GM12878 (cell line): ENCODE measurements around the gene TNFRSF6B. TPM values are rescaled to one million over a fixed set of nuclear protein-coding genes. Genes with fewer than 3 reads are reported as not detected.

Experiments used
- ATAC-seq: fragments of 200-7000 bp; cut with Tn5 transposase; 3 replicates; pipeline ENCODE4 v1.9.1; 2020; ENCODE audit warnings: mild to moderate bottlenecking, moderate library complexity
- BruUV-seq: library from RNA; stranded (reverse); fragments of 400-500 nt; replicated peaks from 2 replicates; lab custom pipeline; 2021; lab: Mats Ljungman, UMichigan
- CTCF ChIA-PET: fragments of 300-600 bp; sonication (Branson Sonifier 250); formaldehyde crosslinking; extraction: SDS; loops from one replicate; lab custom pipeline; 2021; ENCODE audit warnings: inconsistent platforms; lab: Yijun Ruan, JAX
- POLR2A ChIA-PET: fragments of 350-600 bp; formaldehyde crosslinking; extraction: SDS; loops from one replicate; lab custom pipeline; 2021; ENCODE audit warnings: inconsistent platforms; lab: Charles Lee
- RAD21 ChIA-PET: fragments of 300-600 bp; sonication (Branson Sonifier 250); formaldehyde crosslinking; loops from one replicate; lab custom pipeline; 2023; ENCODE audit warnings: antibody characterized with exemption; ENCODE audit not compliant: unreplicated experiment; lab: Charles Lee
- SMC1A ChIA-PET: fragments of 300-600 bp; sonication (Branson Sonifier 250); formaldehyde crosslinking; loops from one replicate; lab custom pipeline; 2023; ENCODE audit not compliant: unreplicated experiment, uncharacterized antibody; lab: Charles Lee
- DNase-seq: peaks from one replicate; pipeline ENCODE4 v3.0.0-alpha.2; 2011; ENCODE audit warnings: low read depth, low spot score
- FAIRE-seq: peaks from 3 replicates; lab custom pipeline; 2011; peaks lifted over from hg19 to GRCh38; lab: Jason Lieb, UNC
- H2AFZ ChIP-seq: 2 replicates; pipeline ENCODE4 v1.6.0; 2011; ENCODE audit warnings: low read depth, low read length, control low read depth; ENCODE audit not compliant: control insufficient read depth
- H3K27ac ChIP-seq: 2 replicates; pipeline ENCODE4 v1.5.1; 2011; ENCODE audit warnings: control low read depth; ENCODE audit not compliant: control insufficient read depth, insufficient read depth
- H3K27me3 ChIP-seq, 2 experiments: replicated peaks in 1 of 2; 2 replicates each; pipeline versions ENCODE4 v1.6.0 to v1.6.1; 2011; ENCODE audit warnings: low read length in 1 of 2; ENCODE audit not compliant: control insufficient read depth in 2 of 2, insufficient read depth in 2 of 2
- H3K36me3 ChIP-seq, 2 experiments: 2 replicates each; pipeline ENCODE4 v1.5.1; 2011; ENCODE audit warnings: low read length in 1 of 2; ENCODE audit not compliant: control insufficient read depth in 2 of 2, insufficient read depth in 2 of 2
- H3K4me1 ChIP-seq: 2 replicates; pipeline ENCODE4 v1.6.1; 2011; ENCODE audit warnings: mild to moderate bottlenecking, low read length, moderate library complexity, mixed read lengths; ENCODE audit not compliant: control insufficient read depth, insufficient read depth
- H3K4me2 ChIP-seq: 2 replicates; pipeline ENCODE4 v1.6.0; 2011; ENCODE audit warnings: control low read depth; ENCODE audit not compliant: control insufficient read depth, insufficient read depth
- H3K4me3 ChIP-seq: fragments of 200-600 bp; sonication (generic); 2 replicates; pipeline ENCODE4 v1.5.1; 2016
- H3K79me2 ChIP-seq: 2 replicates; pipeline ENCODE4 v1.6.0; 2011; ENCODE audit warnings: low read length; ENCODE audit not compliant: control insufficient read depth, insufficient read depth
- H3K9ac ChIP-seq: 2 replicates; pipeline ENCODE4 v1.8.0; 2011; ENCODE audit warnings: low read length, control low read depth, mixed read lengths; ENCODE audit not compliant: control insufficient read depth, insufficient read depth
- H3K9me3 ChIP-seq: replicated peaks from 3 replicates; pipeline ENCODE4 v1.5.1; 2011; ENCODE audit warnings: mild to moderate bottlenecking, low read length; ENCODE audit not compliant: control insufficient read depth, insufficient read depth
- H4K20me1 ChIP-seq: 2 replicates; pipeline ENCODE4 v1.6.0; 2011; ENCODE audit not compliant: control insufficient read depth, insufficient read depth
- BACH1 ChIP-seq: fragments of 450-650 bp; IDR thresholded peaks from 2 replicates; pipeline ENCODE4 v1.6.1; 2017; ENCODE audit warnings: mild to moderate bottlenecking, borderline replicate concordance
- LARP7 ChIP-seq: fragments of 450-650 bp; IDR thresholded peaks from 2 replicates; pipeline ENCODE4 v1.6.1; 2017; ENCODE audit warnings: mild to moderate bottlenecking
- MEF2B ChIP-seq: fragments of 450-650 bp; IDR thresholded peaks from 2 replicates; pipeline ENCODE4 v1.6.1; 2018; ENCODE audit warnings: mild to moderate bottlenecking, moderate library complexity; ENCODE audit not compliant: partially characterized antibody, poor library complexity, severe bottlenecking
- MTA2 ChIP-seq: fragments of 450-650 bp; IDR thresholded peaks from 2 replicates; pipeline ENCODE4 v1.6.1; 2016; ENCODE audit warnings: low read depth, mild to moderate bottlenecking, moderate library complexity
- SMAD5 ChIP-seq: IDR thresholded peaks from 2 replicates; pipeline ENCODE4 v1.6.1; 2016; ENCODE audit warnings: antibody characterized with exemption, low read depth
- TCF3 ChIP-seq: IDR thresholded peaks from 2 replicates; pipeline ENCODE4 v1.6.1; 2012; ENCODE audit warnings: low read depth, mild to moderate bottlenecking, low read length, borderline replicate concordance; ENCODE audit not compliant: insufficient read depth
- WGBS: methylation state at CpG from one replicate; pipeline ENCODE4 v1.1.6; 2016; ENCODE audit warnings: low lambda C conversion rate; ENCODE audit not compliant: insufficient replicate concordance, insufficient coverage; ENCODE audit errors: missing lambda C conversion rate; 5-methylcytosine and 5-hydroxymethylcytosine counted together
- in situ Hi-C: fragments of 300-500 bp; cut with MboI; formaldehyde crosslinking; loops from 9 replicates; pipeline ENCODE4 v1.14.3; 2018; ENCODE audit warnings: mixed read lengths
- intact Hi-C: fragments of 100-400 bp; cut with micrococcal nuclease; formaldehyde crosslinking; loops from one replicate; pipeline ENCODE4 v1.14.2; 2022; ENCODE audit not compliant: unreplicated experiment
- polyA plus RNA-seq, 11 experiments: library from polyadenylated mRNA; depleted of rRNA in 4 of 11; unstranded in 6 of 11; stranded (reverse) in 5 of 11; fragments of >200 nt; fragmentation: Nextera tagmentation in 4 of 11; fragmentation: Illumina TruSeq in 1 of 11; extraction: Ambion mirVana in 4 of 11; extraction: Trizol in 1 of 11; gene quantifications; 1 replicate in 1 of 11; 2 replicates in 10 of 11; pipeline versions ENCODE4 v1.2.1 to v1.2.3, GENCODE V29; 2011 to 2016; ENCODE audit warnings: inconsistent platforms in 2 of 11, missing spikeins in 2 of 11, low read depth in 1 of 11
- total RNA-seq, 4 experiments: library from RNA; depleted of rRNA in 3 of 4; stranded (reverse); fragments of >200 nt in 3 of 4; fragmentation: Illumina TruSeq in 1 of 4; extraction: Trizol in 1 of 4; gene quantifications; 2 replicates each; pipeline versions ENCODE4 v1.2.1 to v1.2.3, GENCODE V29; 2013 to 2021
- TF ChIP-seq, protein P1 (sequence below): fragments of 450-650 bp; IDR thresholded peaks from 2 replicates; pipeline ENCODE4 v1.6.1; 2017; ENCODE audit warnings: mild to moderate bottlenecking, moderate library complexity
- TF ChIP-seq, protein P2 (sequence below): fragments of 450-650 bp; IDR thresholded peaks from 2 replicates; pipeline ENCODE4 v1.6.1; 2016; ENCODE audit warnings: mild to moderate bottlenecking
- TF ChIP-seq, protein P3 (sequence below): fragments of 150-350 bp; IDR thresholded peaks from 2 replicates; pipeline ENCODE4 v1.6.1; 2016; ENCODE audit warnings: low read depth, low read length

TNFRSF6B gene
- total and polyA plus RNA-seq, 10 of the 15 experiments (the other 5 are each of a cell fraction or from before 2014, with no cell fraction given) = 0.67 to 2.2 (median 1.8) TPM; not detected in 7

DNA sequence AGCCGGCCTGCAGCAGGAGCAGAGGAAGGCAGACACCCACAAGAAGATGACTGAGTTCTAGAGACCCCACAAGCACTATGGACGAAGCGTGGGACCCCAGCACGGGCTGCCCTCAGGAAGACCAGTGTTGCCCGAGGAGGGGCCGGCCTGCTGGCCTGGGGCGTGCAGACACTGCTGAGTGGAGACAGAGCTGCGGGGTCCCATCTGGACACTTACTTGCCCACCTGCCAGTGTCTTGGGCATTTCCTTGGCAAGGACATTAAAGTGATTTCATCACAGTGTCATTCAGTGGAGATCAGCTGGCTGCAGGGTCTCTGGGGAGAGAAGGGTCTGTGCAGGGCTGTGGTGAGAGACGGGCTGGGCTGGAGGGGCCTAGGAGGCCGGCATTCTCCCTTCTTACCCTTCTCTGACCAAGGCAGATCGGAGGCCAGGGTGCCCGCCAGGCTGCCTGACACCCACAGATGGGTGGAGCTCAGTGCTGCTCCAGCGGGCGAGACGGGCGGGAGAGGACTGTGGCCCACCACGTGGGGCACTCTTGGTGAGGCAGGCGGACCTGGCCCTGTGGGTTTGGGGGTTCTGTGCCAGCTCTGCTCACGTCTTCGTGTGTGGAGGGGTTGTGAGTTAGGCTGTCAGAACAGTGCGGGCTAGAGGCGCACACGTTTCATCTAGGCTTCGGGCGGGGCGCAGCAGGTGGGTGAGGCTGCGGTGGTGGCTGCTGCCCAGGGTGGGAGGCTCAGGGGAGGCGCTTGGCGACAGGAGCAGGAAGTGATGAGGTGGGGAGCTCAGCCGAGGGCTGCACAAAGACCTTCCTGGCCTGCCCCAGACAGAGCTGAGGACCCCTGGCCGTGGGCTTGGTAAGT, 39.6 kb downstream of the TNFRSF6B start, which contains the start of gene LIME1:
LIME1 (plus strand) TSS at position 806 of the 860 bp plus-strand sequence. CDS start 886 bp downstream, outside the sequence.
- Histone ChIP-seq H3K9me3 (no peaks in the 10 kb centered on the region), H3K79me2 (peaks cover 32% of the 10 kb centered on the region), H3K36me3 (peaks cover 8 to 24% of the 10 kb centered on the region in 2 experiments; a peak in 3 of 4 replicates), H3K27me3 (no peaks in the 10 kb centered on the region), H4K20me1 (no peaks in the 10 kb centered on the region), H2AFZ (peak within 1 kb of the TSS; percentile 34; the same call in 1 of the 2 replicates), H3K4me3 (peak within 1 kb of the TSS; percentile 84), H3K9ac (peak within 1 kb of the TSS; percentile 81), H3K4me2 (peak within 1 kb of the TSS; percentile 93), H3K27ac (peak within 1 kb of the TSS; percentile 94), H3K4me1 (peaks cover 41% of the 10 kb centered on the region)
- ChIA-PET RAD21 (interaction anchor here (0.9 to 4.2 kb wide), 8 partner anchors 8 to 199 kb away, joined by 3 to 32 read pairs (median 5); partner anchors contain the start of genes ARFRP1, PTK6, RTEL1 and TPD52L2), POLR2A (interaction anchor here (0.6 to 2.1 kb wide), 6 partner anchors 8 to 129 kb away, joined by 3 to 6 read pairs (median 4); partner anchors contain the start of genes ARFRP1, TPD52L2 and ZGPAT), SMC1A (interaction anchor here (0.8 to 1.7 kb wide), 7 partner anchors 8 to 93 kb away, joined by 3 to 14 read pairs (median 3); partner anchors contain the start of genes ARFRP1 and ZGPAT), CTCF (interaction anchor here (0.6 to 2.9 kb wide), 8 partner anchors 13 to 198 kb away, joined by 3 to 28 read pairs (median 4); partner anchors contain the start of genes ARFRP1, RTEL1, TPD52L2 and ZGPAT)
- no peak for DNase-seq
- in situ Hi-C loops = no loop called here
- intact Hi-C loops = loop anchor here (2.0 kb wide), 2 partner anchors 29 to 129 kb away; partner anchors contain the start of genes ARFRP1 and TPD52L2
- 38% methylated on average over 31 of the region's 31 CpGs for WGBS
- no TSS peak for BruUV-seq
- peak; percentile 92 for FAIRE-seq
- ATAC-seq = peak; percentile 62
- TF ChIP-seq, protein P1, sequence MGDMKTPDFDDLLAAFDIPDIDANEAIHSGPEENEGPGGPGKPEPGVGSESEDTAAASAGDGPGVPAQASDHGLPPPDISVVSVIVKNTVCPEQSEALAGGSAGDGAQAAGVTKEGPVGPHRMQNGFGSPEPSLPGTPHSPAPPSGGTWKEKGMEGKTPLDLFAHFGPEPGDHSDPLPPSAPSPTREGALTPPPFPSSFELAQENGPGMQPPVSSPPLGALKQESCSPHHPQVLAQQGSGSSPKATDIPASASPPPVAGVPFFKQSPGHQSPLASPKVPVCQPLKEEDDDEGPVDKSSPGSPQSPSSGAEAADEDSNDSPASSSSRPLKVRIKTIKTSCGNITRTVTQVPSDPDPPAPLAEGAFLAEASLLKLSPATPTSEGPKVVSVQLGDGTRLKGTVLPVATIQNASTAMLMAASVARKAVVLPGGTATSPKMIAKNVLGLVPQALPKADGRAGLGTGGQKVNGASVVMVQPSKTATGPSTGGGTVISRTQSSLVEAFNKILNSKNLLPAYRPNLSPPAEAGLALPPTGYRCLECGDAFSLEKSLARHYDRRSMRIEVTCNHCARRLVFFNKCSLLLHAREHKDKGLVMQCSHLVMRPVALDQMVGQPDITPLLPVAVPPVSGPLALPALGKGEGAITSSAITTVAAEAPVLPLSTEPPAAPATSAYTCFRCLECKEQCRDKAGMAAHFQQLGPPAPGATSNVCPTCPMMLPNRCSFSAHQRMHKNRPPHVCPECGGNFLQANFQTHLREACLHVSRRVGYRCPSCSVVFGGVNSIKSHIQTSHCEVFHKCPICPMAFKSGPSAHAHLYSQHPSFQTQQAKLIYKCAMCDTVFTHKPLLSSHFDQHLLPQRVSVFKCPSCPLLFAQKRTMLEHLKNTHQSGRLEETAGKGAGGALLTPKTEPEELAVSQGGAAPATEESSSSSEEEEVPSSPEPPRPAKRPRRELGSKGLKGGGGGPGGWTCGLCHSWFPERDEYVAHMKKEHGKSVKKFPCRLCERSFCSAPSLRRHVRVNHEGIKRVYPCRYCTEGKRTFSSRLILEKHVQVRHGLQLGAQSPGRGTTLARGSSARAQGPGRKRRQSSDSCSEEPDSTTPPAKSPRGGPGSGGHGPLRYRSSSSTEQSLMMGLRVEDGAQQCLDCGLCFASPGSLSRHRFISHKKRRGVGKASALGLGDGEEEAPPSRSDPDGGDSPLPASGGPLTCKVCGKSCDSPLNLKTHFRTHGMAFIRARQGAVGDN = peak; percentile 67
- TF ChIP-seq BACH1 (0 out of 2 replicates have a peak, but pooled peaks have one; percentile 16), MEF2B (no peak), TCF3 (peak; percentile 50; the same call in 1 of the 2 replicates), MTA2 (0 out of 2 replicates have a peak, but pooled peaks have one; percentile 30), LARP7 (peak; percentile 67; the same call in 1 of the 2 replicates), SMAD5 (no peak)
- TF ChIP-seq, protein P2, sequence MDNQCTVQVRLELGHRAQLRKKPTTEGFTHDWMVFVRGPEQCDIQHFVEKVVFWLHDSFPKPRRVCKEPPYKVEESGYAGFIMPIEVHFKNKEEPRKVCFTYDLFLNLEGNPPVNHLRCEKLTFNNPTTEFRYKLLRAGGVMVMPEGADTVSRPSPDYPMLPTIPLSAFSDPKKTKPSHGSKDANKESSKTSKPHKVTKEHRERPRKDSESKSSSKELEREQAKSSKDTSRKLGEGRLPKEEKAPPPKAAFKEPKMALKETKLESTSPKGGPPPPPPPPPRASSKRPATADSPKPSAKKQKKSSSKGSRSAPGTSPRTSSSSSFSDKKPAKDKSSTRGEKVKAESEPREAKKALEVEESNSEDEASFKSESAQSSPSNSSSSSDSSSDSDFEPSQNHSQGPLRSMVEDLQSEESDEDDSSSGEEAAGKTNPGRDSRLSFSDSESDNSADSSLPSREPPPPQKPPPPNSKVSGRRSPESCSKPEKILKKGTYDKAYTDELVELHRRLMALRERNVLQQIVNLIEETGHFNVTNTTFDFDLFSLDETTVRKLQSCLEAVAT = 0 out of 2 replicates have a peak, but pooled peaks have one; percentile 28
- TF ChIP-seq, protein P3, sequence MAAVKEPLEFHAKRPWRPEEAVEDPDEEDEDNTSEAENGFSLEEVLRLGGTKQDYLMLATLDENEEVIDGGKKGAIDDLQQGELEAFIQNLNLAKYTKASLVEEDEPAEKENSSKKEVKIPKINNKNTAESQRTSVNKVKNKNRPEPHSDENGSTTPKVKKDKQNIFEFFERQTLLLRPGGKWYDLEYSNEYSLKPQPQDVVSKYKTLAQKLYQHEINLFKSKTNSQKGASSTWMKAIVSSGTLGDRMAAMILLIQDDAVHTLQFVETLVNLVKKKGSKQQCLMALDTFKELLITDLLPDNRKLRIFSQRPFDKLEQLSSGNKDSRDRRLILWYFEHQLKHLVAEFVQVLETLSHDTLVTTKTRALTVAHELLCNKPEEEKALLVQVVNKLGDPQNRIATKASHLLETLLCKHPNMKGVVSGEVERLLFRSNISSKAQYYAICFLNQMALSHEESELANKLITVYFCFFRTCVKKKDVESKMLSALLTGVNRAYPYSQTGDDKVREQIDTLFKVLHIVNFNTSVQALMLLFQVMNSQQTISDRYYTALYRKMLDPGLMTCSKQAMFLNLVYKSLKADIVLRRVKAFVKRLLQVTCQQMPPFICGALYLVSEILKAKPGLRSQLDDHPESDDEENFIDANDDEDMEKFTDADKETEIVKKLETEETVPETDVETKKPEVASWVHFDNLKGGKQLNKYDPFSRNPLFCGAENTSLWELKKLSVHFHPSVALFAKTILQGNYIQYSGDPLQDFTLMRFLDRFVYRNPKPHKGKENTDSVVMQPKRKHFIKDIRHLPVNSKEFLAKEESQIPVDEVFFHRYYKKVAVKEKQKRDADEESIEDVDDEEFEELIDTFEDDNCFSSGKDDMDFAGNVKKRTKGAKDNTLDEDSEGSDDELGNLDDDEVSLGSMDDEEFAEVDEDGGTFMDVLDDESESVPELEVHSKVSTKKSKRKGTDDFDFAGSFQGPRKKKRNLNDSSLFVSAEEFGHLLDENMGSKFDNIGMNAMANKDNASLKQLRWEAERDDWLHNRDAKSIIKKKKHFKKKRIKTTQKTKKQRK = no peak
